ENCODE results near the gene TALDO1. TPM values are rescaled to one million over a fixed set of nuclear protein-coding genes. Genes with fewer than 3 reads are reported as not detected.

The TALDO1 gene
- polyA plus RNA-seq, 1 donor, result 59.5 TPM

DNA sequence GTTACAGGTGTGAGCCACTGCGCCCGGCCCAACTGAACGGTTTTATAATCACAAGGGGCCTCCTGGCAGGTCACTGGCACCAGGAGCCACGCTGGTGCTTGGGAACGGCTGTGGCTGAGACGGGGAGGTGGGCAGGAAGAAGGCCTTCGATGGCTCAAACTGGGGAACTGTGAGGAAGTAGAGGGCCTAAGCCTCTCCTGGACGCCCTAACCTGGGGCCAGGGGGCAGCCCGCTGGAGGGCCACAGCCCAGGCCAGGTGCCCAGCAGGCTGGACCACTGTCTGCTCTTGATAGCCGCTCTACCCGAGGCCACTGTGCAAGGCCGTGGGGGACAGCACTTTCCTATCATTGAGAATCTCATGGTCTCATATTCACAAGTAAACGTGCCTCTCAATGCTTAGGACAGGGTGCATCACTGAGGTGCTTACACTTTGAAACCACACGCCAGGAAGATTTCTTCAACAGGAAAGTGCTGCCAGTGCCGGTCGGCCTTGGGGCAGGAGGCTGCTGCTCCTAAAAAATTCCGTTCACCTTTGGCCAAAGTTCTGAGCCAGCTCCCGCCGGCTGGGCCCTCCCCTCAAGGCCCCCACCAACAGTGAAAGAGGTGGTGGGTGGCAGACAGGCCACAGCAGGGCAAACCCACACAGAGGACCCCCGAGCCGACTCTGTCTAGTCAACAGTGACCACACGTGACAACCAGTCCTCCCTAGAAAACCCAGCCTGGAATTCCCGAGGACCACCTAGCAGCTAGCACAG is 22.8 kb downstream of the TALDO1 start:
- DNase-seq (ENCODE audit: low read depth), result no peak

DNA sequence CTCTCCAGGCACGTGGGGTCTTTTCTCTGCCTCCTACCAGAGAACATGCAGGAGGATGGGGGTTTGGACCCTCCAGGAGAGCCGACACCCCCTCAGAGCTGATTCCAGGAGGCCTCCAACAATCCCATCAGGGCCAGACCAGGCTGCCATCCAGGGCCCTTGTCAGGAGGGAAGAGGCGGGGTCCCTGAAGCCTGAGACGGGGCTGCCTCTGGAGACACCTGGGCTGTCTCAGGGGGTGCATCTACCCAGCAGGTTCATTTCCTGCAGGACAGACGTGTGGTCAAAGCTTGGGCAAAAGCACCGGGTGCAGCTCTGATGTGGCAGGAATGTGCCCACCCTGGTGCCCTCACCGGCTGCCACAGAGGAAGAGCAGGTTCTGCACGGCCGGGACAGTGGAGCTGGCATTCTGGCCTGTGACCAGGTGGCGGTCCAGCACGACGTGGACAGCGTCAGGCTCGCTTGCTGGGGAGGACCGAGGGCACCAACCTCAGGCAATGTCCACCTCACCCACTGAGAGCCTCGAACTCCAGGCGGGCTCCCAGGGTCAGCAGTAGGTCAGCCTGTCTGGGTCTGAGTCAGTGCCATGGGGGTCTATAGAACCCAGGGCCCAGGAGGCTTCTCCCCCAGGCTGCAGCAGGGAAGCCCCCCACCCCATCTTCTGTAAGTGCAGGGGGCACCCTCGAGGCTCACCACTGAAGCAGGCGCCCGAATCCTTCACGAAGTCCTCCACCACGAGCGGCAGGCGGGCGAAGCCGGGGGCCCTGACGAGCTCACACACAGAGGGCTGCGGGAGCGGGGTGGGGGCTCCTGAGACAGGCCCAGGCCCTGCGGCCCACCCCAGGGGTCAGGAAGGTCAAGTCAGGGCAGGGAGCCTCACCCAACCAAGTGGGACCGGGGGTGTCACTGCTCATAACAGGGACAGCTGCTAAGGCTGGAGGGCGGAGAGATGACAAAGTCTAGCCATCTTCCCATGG is 23.7 kb downstream of the TALDO1 start:
- DNase-seq (ENCODE audit: low read depth), result no peak

DNA sequence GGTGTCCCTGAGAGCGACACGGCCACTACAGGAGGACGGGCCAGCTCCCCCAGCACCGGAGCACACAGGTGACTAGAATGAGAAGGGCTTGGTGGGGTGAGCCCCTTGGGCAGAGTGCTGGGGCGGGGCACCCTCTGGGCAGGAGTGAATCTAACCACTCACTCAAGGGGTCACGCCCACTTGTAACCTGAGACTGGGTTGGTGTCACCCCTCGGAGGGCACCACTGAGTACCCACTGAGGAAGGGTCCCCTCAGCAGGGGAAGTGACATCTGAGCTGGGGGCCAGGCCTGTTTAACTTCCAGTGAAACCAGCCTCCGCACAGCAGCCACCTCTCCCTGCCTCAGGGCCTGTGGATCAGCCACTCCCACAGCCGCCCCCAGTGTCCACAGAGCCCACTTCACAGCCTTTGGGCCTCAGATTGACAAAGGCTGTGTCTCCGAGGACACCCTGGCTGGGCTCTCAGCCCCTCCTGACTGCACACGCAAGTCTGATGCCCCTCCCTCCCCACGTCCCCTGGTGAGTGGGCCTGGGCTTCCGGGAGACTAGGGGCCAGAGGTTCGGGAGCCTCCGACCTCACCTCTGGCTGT is 24.4 kb downstream of the TALDO1 start:
- DNase-seq (ENCODE audit: low read depth), result no peak

DNA sequence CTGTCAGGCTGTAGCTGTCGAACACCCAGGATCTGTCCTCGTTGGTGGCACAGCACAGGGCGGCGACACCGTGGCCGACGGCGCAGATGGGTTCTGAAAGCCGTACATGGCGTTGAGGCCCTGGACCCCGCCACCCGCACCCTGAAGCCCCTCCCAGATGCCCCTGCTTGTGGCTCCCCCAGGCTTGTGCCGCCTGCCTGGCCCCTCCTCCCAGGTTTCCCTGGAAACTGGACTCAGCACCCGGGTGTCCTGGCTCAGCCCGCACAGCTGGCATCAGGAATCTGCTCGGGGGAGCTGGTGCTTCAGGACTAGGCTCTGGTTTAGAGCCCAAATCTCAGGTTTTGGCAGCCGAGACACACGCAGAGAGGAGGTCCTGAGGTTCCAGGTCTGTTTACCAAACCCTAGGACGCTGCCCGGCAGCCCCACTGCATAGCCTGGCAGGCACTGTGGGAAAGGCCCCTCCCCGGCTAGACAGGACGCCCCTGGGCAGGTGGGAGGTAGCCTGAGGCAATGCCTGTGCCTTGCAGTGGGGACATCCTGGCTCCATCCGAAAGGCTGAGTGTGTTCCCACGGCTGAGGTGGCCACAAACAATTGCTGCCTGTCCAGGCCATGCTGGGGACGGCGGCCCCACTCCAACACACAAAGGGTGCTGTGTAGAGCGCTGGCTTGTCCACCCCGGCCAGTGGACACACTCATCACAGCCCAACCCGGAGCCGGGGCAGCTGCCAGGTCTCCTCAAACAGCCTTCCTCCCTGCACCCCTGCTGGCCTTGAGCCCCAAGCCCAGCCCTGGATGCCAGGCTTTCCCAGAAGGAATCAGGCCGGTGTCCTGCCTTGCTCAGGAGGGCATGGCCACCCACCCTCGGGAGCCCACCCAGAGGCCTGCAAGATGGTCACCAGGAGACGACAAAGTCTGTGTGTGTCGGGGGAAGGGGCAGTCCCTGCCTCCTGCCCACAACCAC is 25.4 kb downstream of the TALDO1 start:
- DNase-seq (ENCODE audit: low read depth), result no peak

DNA sequence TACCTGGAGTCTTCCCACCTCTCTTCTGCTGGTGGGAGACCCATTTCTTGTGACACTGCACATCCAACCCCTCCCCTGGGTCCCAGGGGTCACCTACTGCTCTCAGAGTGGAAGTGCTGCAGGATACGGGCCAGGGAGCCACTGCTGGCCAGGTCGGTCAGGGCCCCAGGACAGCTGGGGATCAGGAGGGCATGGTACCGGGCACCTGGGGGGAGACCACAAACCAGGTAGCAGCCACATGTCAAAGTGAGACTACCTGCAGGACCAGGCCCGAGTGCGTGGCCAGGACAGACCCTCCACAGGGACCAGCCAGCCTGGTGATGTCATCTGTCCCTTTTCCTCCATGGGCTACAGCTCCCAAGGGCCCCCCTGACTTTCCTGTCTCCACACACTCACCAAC is 26.2 kb downstream of the TALDO1 start:
- no peak for DNase-seq (ENCODE audit: low read depth)

DNA sequence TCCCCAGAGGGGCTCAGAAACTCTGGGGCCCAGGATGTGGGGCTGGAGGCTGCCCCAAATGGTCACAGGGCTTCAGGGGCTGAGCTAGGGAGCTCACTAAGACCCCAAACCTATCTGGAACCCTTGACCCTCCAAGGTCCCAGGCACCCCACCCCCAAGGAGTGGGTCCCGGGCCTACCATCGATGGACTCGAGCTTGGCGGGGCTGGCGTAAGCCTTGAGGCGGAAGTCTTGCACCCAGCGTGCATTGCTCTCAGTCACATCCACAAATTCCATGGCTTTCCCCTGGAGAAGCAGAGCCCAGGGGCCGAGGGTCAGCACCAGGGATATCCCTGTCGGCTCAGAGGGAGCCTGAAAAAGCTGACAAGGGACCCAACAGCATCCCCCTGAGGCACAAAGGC is 26.6 kb downstream of the TALDO1 start:
- DNase-seq (ENCODE audit: low read depth), result no peak

DNA sequence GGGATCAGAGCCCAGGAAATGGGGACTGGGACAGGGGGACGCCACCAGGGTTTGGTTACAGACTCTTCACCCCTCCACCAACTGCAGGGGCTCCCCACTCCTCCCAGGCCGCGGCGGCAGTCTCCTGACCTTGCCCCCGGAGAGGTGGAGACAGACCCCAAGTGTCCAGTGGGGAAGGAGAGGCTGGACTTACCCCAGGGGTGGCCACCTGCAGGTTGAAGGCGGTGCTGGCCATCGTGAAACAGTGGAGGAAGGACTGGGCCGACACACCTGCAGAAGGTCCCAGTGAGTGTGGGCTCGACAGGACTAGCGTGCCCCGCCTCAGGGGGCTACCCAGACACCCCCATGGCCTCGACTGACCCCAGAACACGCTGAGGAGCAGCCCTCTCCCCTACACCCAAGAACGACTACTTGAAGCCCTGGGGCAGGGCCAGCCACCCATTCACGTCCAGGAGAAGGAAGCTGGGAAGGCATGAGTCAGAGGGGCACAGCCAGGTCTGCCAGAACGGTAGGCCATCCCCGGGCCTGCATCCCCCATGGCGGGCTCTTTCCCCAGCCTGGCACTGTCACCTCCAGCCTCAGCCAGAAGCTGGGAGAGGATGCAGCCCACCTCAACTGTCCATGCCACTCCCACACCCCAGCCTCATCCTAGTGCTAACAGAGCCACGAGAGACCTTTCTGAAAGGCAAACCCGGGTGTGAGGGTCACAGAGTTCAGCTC is 27.8 kb downstream of the TALDO1 start:
- DNase-seq (ENCODE audit: low read depth), result no peak

DNA sequence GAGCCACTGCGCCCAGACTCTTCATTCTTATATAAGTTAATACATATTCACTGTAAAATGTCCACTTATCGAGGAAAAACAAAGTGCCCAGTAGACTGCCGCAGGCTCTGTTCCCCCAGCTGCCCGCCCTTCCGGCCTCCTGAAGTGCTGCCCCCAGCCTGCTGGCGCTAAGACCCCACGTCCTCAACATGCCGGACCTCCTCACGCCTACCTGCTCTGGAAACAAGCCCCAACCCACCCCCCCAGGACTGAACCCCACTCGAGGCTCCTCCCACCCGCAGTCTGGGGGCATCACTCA is 28.9 kb downstream of the TALDO1 start:
- no peak for DNase-seq (ENCODE audit: low read depth)

DNA sequence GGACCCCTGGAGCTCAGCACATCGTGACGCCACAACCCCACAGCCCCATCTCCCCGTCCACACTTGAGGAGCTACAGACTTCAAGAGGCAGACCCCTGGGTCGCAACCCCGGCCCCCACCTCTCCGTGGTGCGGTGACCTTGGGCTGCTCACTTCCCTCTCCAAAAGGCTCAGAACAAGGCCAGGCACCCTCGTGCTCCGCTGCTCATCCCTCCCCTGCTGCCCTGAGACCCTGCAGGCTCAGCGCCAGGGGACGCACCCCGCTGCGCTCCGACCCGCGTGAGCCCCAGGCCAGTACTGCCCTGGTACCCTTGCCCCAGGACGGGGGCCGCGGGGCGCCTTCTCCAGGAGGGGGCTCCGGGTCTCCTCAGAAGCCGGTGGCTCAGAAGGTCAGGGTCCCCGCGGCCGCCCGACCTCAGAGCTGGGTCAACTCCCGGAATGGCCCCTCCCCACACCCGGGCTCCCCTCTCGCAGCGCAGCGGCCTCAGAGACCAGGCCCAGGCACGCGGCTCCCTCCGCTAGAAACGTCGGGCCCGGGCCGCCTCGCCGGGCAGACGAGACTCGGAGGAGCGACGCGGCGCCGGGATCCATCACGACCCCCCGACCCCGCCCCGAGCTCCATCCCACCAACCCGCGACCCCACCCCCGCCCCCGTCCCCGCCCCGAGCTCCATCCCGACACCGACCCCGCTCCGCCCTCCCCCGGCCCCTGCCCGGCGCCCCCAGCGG is 29.5 kb downstream of the TALDO1 start:
- no peak for DNase-seq (ENCODE audit: low read depth)

DNA sequence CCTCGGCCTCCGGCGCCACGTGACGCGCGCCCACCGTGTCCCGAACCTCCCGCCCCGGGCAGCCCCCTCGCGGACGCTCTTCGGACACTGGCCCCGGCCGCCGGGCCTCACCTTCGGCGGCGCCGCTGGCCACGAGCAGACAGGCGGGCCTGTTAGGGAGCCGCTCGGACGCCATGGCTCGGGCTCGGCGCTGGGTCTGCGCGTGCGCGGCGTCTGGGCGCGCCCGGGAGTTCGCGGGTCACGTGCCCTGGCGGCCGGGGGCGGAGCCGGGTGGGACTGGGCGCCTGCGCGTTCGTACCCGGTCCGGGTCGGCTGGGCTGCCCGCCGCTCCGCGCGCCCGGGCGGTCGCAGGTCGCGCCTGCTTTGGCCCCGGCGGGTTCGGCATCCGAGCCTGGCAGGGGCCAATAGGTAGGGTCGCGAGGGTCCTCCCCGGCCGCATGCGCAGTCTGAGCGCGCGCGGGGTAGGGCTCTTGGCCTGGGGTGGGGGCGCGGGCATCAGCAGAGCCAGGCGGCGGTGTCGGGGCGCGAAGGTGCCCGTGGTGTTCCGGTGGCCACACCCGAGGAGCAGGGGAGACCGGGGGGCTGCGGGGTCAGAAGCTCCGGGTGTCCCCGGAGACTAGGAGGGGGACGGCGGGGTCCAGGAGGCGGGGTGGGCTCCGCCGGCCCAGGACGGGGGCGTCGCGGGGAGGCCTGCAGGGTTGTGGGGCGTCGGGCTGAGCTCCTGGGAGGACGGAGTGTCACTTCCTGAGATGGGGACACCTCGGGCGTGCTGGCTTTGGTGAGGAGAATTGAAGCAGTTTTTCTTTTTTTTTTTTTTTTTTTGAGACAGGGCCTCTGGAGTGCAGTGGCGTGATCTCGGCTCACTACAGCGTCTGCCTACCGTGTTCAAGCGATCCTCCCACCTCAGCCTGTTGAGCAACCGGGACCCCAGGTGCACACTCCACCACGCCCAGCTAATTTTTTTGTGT is 30.3 kb downstream of the TALDO1 start, which contains the start of gene GATD1:
Gene GATD1, minus strand, starts transcription at position 200 of the 968 bp plus-strand sequence. Its CDS starts 25 bp downstream, at position 175.
- no peak for DNase-seq (ENCODE audit: low read depth)

DNA sequence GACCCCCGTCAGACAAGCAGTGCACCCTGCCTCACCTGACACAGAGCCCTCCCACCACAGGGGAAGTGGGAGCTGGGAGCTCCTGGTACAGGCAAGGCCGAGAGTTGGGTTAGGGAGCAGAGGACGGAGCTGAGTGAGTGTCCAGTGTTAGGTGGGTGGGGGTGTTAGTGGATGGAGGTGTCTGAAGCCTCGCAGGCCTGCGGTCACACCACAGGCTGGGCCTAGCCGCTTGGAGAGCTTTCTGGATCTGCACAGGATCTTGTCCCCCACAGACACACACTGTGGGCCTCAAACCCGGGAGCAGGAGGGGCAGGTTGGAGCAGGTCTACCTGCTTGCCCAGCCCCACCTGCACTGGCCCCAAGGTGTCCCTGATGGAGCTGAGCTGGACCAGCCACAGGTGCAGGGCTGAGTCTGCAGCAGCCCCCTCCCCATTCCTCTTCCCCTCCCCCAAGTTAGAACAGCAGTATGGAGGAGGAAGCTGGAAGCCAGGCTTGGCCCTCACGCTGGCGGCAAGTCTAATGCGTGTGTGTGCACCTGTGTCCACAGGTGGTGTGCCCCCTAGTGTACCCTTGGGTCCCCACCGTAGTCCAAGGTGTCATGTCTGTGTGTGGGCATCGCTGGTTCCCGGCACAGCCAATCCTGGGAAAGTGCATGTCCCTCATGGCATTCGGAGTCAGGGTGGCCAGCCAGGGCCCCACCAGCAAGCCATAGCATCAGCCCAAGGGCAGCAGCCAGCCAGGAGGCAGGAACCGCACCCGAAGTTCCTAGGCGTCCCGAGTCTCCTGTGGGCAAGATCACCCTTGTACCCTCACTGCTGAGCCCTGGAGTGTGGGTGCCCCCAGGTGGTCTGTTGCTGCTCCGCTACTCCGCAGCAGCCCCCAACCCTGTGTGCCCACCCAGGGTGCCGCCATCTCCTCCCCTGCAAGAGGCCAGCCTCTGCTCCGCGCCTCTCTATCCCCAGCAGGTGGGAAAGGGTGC is 32.0 kb downstream of the TALDO1 start:
- no peak for DNase-seq (ENCODE audit: low read depth)

DNA sequence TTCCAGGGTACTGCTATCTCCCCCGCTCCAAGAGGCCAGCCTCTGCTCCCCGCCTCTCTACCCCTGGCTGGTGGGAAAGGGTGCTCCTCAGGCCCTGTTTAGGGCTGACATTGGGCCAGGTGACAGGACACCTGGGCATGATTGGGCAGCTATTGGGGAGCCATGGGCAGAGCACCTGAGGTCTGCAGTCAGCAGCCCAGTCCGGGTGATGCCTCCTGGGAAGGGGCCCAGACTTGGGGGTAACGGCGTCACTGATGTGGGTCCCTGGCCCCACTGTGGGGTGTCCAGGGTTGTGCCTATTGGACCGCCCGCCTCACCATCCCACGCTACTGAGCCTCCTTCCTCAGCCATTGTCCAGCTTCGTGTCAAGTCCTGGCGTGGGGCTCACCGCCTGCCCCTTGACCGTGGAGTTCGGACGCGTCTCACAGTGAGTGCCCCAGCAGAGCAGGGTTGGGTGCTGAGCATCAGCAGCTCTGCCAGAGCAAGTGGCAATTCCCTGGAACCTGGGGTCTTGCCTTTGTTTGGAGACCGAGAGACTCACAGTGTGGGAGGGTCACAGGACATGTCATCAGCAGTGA is 32.8 kb downstream of the TALDO1 start:
- DNase-seq (ENCODE audit: low read depth), result no peak

DNA sequence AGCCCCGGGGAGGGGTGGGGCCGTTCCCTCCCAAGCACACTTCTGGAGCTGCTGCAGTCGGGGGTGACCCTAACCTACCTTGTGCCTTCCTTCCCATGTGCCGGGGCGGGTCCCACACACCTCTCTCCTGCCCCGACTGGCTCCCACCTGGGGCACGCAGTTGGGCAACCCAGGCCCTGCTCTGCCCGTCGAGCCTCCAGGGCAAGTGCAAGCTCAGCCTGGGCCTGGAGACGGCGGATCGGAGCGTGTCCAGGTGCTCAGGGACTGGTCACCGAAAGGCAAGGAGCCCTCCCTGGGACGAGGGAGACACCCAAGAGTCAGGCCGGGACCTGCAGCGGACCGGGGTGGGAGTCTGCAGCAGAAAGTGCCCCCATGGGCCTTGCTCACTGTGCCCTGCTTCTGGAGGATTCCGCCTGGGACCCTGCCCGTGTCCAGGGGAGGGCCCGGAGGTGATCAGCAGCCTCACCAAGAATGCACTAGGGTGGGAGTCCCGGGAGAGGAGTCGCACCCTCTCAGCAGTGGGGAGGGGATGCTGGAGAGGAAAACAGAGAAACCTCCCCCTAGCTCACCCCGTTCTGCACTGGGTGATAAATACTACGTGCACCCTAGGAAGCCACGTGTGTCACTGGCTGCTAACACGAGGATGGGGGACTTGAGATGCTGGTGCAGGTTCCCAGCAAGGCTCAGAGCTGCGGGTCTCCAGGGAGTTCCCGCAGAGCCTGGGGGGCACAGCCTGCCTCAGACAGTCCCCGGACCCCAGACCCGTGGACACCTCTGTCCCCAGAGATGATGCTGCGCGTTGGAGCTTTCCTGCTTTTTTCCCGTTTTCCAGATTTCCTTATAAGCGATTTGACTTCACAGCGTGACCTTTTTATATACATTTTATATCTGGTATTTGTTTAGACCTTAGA is 35.3 kb downstream of the TALDO1 start:
- no peak for DNase-seq (ENCODE audit: low read depth)

DNA sequence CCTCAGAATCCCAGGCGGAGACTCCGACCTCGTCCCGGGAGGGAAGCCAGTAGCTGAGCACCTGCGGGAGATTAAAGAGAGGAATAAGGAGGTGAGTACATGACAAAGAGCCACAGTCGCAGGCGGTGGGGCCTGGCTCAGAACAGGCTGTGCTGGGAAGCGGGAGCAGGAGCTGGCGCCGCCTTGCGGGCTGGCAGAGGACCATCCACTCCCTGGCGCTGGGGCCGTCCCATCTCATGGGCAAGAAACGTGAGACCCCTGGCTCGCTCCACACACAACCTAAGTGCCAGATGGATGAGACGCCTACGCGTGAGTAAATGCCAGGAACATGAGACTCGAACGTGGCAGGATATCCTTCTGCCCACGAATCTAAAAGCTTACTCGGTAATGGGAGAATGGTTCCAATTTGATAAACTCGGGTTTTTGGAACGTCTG is 36.3 kb downstream of the TALDO1 start:
- no peak for DNase-seq (ENCODE audit: low read depth)

DNA sequence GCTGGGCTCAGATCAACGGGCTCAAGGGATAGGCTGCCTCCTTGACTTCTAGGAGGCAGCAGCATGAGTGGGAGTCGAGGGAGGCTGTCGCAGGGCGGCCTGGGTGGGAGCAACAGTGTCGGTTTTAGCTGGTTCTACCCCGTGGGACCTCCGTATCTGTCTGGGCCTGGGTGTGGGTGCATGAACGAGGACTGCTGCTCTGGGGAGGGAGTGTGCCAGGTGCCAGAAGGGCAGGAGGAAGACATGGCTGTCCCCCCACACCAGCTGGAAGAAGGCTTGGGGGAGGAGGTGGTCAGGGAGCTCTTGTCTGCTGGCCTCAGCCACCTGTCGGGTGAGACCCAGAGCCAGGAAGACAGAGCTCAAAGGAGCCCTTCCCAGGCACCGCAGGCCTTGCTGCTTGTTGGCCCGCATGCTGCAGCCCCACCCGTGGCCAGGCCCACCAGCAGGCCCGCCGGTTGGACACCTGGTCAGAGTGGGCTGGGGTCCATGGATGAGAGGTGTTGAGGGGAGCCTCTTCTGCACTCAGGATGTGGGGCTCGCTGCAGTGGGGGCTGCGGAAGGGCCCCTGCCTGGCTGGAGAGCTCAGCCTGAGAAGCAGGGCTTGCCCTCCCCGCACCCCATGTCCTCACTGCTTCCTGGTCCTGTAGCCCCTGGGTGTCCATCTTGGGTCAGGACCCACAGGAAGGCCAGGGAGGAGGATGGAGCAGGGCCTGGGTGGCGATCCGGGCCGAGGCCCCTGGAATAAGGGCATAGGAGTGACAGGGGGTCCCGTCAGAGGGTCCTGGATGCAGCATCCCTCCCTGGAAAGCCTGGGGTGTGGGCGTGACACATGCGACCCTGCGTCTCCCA is 39.2 kb downstream of the TALDO1 start:
- DNase-seq (ENCODE audit: low read depth), result no peak
